NCI-H146 treated with DMSO at 0.1 percent for 48 hours (cell line): ENCODE data around the gene ZNF92.
"Not testable (repeated sequence)": the region's sequence is repeated elsewhere in the genome, so short reads cannot be mapped to it uniquely, and the experiment has no call there.

Source experiments
- DNase-seq: peaks from one replicate; lab custom pipeline; 2025; ENCODE audit not compliant: unreplicated experiment; lab: John Stamatoyannopoulos, UW

The ZNF92 gene

GRCh38 chr7:65373608-65374351 is at the start of gene ZNF92:
ZNF92 (plus strand) TSS chr7:65373855; CDS start chr7:65373998, 143 bp downstream.
- peak; percentile 93 for DNase-seq

DNA sequence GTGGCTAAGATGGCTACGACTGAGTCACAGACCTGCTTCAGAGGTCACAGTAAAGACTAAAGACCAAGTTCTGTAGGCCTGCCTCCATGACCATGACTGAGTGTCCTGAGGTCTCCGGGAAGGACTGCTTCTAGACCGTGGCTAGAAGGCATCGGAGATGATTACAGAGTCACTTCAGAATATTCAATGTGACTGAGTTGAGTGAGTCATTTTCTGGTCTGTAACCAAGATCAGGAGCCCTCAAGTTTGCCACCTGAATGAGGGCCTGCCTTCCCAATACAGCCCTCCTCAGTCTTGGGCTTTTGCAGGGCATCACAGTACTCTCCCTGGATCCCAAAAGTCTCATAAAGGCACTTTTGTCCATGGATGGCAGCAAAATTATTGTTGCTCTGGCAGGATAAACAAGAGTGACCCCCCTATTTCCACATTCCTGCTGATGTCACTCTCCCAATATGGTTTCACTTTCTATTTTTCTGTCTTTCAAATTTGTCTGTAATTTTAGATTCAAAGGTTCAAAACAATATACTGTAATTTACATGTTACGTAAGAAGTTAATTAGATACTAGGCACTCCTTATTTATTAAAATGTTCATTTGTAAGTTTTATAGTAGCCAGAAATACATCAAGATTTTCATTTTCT is 47.7 kb upstream of the ZNF92 start:
- DNase-seq, result no peak

DNA sequence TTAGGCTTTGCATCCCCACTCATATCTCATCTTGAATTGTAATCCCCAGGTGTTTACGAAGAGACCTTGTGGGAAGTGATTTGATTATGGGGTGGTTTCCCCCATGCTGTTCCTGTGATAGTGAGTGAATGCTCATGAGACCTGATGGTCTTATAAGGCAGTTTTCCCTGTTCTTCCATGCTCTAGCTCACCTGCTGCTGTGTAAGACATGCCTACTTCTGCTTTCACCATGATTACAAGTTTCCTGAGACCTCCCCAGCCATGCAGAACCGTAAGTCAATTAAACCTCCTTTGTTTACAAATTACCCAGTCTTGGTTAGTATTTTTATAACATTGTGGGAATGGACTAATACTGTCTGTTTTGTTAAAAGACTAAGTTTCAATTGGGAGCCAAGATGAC is 35.3 kb upstream of the ZNF92 start:
- no peak for DNase-seq

GRCh38 chr7:65339257-65339656 is 34.4 kb upstream of the ZNF92 start:
- no peak for DNase-seq

GRCh38 chr7:65342723-65343629 is 30.7 kb upstream of the ZNF92 start:
- DNase-seq, result no peak

DNA sequence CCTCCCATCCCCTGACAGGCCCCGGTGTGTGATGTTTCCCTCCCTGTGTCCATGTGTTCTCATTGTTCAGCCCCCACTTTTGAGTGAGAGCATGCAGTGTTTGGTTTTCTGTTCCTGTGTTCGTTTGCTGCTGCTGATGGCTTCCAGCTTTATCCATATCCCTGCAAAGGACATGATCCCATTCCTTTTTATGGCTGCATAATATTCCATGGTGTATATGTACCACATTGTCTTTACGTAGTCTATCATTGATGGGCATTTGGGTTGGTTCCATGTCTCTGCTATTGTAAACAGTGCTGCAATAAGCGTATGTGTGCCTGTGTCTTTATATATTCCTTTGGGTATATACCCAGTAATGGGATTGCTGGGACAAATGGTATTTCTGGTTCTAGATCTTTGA is 29.1 kb upstream of the ZNF92 start:
- not testable (repeated sequence) for DNase-seq

- DNase-seq, result no peak
These were observed 19.4 kb upstream of the ZNF92 start for GRCh38 chr7:65354263-65354662.

- no peak for DNase-seq
These were observed 3.8 kb upstream of the ZNF92 start for GRCh38 chr7:65369843-65370242.

DNA sequence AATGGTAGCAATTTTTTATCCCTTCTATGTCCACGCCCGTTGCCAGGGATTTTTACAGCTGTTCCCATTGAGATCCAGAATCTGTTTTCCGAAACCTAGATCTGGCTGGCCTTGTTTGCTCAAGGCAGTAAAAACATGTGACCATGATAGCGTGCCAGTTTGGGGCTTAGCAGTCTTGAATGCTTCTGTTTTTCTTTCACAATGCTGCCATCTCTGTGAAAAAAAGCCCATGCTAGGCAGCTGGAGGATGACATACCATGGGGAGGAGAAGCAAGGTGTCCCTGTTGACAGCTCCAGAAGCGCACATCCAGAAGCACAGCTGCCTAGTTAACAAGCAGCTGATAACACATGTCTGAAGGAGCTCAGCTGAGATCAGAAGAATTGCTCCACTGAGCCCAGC is 2.2 kb upstream of the ZNF92 start:
- no peak for DNase-seq

- DNase-seq, result no peak
These were observed 5.7 kb downstream of the ZNF92 start for GRCh38 chr7:65379318-65379717.

- DNase-seq, result no peak
These were observed 8.1 kb downstream of the ZNF92 start for GRCh38 chr7:65381742-65382141.

GRCh38 chr7:65382452-65382851 is 8.8 kb downstream of the ZNF92 start:
- no peak for DNase-seq

DNA sequence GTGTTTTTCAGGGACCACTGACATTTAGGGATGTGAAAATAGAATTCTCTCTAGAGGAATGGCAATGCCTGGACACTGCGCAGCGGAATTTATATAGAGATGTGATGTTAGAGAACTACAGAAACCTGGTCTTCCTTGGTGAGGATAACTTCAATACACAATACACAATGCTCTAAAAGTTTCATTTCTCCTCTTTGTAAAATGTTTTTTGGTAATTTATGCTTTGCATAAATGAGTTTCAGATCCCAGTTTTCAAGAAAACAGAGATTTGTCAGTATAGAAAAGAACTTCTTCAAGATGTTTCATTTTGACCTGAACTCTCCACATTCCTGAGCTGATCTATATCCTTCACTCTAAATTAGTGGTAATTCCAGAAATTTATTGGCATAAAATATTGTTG is 14.2 kb downstream of the ZNF92 start:
- DNase-seq, result no peak

- no peak for DNase-seq
These were observed 16.9 kb downstream of the ZNF92 start for GRCh38 chr7:65390588-65390987.

GRCh38 chr7:65397730-65398142 is 24.1 kb downstream of the ZNF92 start:
- DNase-seq, result no peak

DNA sequence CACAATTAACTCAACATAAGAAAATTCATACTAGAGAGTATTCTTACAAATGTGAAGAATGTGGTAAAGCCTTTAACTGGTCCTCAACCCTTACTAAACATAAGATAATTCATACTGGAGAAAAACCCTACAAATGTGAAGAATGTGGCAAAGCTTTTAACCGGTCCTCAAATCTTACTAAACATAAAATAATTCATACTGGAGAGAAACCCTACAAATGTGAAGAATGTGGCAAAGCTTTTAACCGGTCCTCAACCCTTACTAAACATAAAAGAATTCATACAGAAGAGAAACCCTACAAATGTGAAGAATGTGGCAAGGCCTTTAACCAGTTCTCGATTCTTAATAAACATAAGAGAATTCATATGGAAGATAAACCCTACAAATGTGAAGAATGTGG is 25.0 kb downstream of the ZNF92 start:
- not testable (repeated sequence) for DNase-seq

GRCh38 chr7:65399101-65399500 is 25.4 kb downstream of the ZNF92 start:
- not testable (repeated sequence) for DNase-seq

DNA sequence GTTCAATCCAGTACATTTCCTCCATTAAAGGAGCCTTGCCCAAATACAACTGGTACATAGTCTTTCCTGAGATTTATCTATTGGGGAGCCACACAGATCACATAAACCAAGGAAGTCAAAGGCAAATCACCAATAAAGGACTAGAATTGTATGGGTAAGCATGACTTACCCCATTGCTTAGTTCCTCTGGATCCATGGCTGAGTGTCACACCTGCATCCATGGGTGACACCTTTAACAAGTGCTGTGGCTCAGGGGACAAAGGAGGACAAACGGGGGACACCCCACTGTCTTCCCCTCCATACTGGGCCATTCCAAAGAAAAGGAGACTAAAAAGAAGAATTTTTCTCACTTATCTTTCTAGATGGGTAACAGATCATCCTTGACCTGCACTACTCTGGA is 30.4 kb downstream of the ZNF92 start:
- DNase-seq, result no peak

DNA sequence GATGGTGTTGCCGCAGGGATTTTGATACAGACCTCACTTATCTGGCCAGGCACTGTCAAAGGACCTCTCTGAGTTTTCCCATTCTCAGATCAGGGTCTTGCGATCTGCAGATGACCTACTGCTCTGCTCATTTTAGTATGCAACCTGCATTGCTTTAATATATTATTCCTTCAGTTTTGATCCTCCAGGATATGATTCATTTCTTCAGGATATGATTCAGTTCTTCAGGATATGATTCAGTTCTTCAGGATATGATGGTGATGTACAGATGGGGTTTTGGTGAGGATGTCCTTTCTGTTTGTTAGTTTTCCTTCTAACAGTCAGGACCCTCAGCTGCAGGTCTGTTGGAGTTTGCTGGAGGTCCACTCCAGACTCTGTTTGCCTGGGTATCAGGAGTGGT is 33.1 kb downstream of the ZNF92 start:
- not testable (repeated sequence) for DNase-seq

- DNase-seq, result no peak
These were observed 35.7 kb downstream of the ZNF92 start for GRCh38 chr7:65409363-65409762.

DNA sequence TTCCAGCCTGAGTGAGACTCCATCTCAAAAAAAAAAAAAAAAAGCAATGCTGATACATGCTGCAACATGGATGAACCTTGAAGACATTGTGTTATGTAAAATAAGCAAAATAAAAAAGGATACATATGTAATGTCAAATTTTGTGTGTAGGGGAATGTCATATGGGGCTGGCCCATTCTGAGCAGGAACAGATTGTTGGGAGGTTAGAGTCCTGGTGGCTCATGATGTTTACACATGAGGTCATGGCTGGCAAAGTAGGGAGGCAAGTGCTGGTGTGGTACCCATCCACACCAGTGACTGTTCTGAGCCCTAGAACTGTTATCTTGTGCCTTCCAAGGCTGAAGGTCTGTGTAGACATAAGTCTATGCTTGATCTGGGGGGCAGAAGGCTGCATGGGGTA is 37.6 kb downstream of the ZNF92 start:
- DNase-seq, result no peak

GRCh38 chr7:65422670-65423069 is 49.0 kb downstream of the ZNF92 start:
- no peak for DNase-seq
